Measurements from ENCODE around the gene FLNC. TPM values are rescaled to one million over a fixed set of nuclear protein-coding genes. Genes with fewer than 3 reads are reported as not detected.

Gene FLNC
- total and polyA plus RNA-seq, 10 donors, result 0.21 to 1.8 (median 0.66) TPM

GRCh38 chr7:128842674-128843641 is 12.8 kb downstream of the FLNC start:
- DNase-seq, result no peak
- 87 to 97% (median 94%) methylated on average over 33 to 38 of the region's 38 CpGs for WGBS, 5 donors
- Histone ChIP-seq H3K36me3 (no peaks in the 10 kb centered on the region), H3K4me1 (peaks cover 0 to 7% (median 2%) of the 10 kb centered on the region in 6 donors), H3K9me3 (no peaks in the 10 kb centered on the region), H3K4me3 (no peak overlapping the region), H3K27ac (no peak overlapping the region), H3K27me3 (replicated peaks in 1 of 7) (no peaks in the 10 kb centered on the region)
- intact Hi-C loops (cut with DNase I; ENCODE audit: low total_unique reads), result no loop called here
- TF ChIP-seq POLR2AphosphoS5 (IDR thresholded peaks at IDR 0.05), result no peak
- no peak for TF ChIP-seq CTCF (IDR thresholded peaks at IDR 0.05 in 8 of 11, conservative IDR thresholded peaks at IDR 0.05 in 3 of 11)
- TF ChIP-seq POLR2A (IDR thresholded peaks at IDR 0.05), result no peak

GRCh38 chr7:128843938-128844621 is 13.9 kb downstream of the FLNC start:
- Histone ChIP-seq H3K4me1 (peaks cover 0 to 7% (median 2%) of the 10 kb centered on the region in 6 donors), H3K27ac (no peak overlapping the region), H3K9me3 (no peaks in the 10 kb centered on the region), H3K36me3 (no peaks in the 10 kb centered on the region), H3K4me3 (no peak overlapping the region), H3K27me3 (replicated peaks in 1 of 7) (no peaks in the 10 kb centered on the region)
- TF ChIP-seq POLR2AphosphoS5 (IDR thresholded peaks at IDR 0.05), result no peak
- no peak for TF ChIP-seq POLR2A (IDR thresholded peaks at IDR 0.05)
- no peak for TF ChIP-seq CTCF (IDR thresholded peaks at IDR 0.05 in 8 of 11, conservative IDR thresholded peaks at IDR 0.05 in 3 of 11)
- 88 to 96% (median 93%) methylated on average over 11 to 17 of the region's 17 CpGs for WGBS, 5 donors
- intact Hi-C loops (cut with DNase I; ENCODE audit: low total_unique reads), result no loop called here
- DNase-seq, result no peak

- H3K36me3 ChIP-seq, result no peaks in the 10 kb centered on the region
- 91 to 96% (median 93%) methylated on average over 12 to 25 of the region's 25 CpGs for WGBS, 5 donors
- no peaks in the 10 kb centered on the region for H3K27me3 ChIP-seq (replicated peaks in 1 of 7)
- no peak overlapping the region for H3K4me3 ChIP-seq
- peaks cover 0 to 7% (median 2%) of the 10 kb centered on the region in 6 donors for H3K4me1 ChIP-seq
- TF ChIP-seq POLR2A (IDR thresholded peaks at IDR 0.05), result no peak
- TF ChIP-seq CTCF (IDR thresholded peaks at IDR 0.05 in 8 of 11, conservative IDR thresholded peaks at IDR 0.05 in 3 of 11), result no peak
- no peak for TF ChIP-seq POLR2AphosphoS5 (IDR thresholded peaks at IDR 0.05)
- H3K27ac ChIP-seq, result no peak overlapping the region
- DNase-seq, result no peak
- intact Hi-C loops (cut with DNase I; ENCODE audit: low total_unique reads), result no loop called here
- H3K9me3 ChIP-seq, result no peaks in the 10 kb centered on the region
Measured at GRCh38 chr7:128844777-128845311, 14.6 kb downstream of the FLNC start.
